ENCODE measurements around the gene F12. TPM values are rescaled to one million over a fixed set of nuclear protein-coding genes. Genes with fewer than 3 reads are reported as not detected.

Gene F12
- total RNA-seq, 1 donor from 2014 or later: not detected

DNA sequence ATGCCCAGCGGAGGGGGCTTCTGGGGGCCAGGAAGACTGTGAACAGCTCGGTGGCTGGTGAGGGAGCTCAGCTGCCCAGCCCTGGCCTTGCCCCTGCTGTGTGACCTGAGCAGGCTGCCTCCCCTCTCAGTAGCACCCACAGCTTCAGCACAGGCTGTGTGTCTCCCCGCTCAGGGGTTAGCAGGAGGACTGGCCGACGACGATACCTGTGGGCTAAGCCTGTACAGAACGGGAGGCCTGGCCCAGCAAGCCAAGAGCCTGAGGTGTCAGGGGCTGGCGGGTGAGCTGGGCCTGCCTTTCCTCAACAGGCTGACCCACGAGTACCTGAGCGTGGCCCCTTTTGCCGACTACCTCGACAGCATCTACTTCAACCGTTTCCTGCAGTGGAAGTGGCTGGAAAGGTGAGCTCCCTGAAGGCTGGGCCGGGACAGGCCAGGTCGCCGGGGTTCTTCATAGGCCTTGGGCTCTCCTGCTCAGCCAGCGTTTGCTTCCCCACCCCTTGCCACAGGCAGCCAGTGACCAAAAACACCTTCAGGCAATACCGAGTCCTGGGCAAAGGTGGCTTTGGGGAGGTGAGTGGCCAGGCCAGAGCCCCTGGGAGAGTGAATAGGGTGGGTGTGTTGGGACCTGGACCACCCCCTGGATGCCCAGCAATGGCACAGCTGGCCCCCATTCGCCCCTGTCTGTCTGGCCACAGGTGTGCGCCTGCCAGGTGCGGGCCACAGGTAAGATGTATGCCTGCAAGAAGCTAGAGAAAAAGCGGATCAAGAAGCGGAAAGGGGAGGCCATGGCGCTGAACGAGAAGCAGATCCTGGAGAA lies 23.7 kb upstream of the F12 start:
- no peaks in the 10 kb centered on the region for H3K27me3 ChIP-seq
- no peaks in the 10 kb centered on the region for H3K9me3 ChIP-seq (ENCODE audit: low read depth)
- Mint-ChIP-seq H3K9me3 (no peaks in the 10 kb centered on the region), H3K4me1 (peaks cover 16% of the 10 kb centered on the region), H3K27ac (no peak overlapping the region), H3K4me3 (no peak overlapping the region), H3K27me3 (ENCODE audit: insufficient read depth, low read depth) (peaks cover 3% of the 10 kb centered on the region), H3K36me3 (peaks cover 13% of the 10 kb centered on the region)
- no peak overlapping the region for H3K27ac ChIP-seq
- H2AFZ ChIP-seq (replicated peaks): no peak overlapping the region
- peaks cover 2% of the 10 kb centered on the region for H3F3A ChIP-seq (ENCODE audit: low read depth)
- no peak for DNase-seq (ENCODE audit: low spot score)
- no peaks in the 10 kb centered on the region for H3K36me3 ChIP-seq
- TF ChIP-seq EZH2 (IDR thresholded peaks at IDR 0.05): no peak
- TF ChIP-seq EZH2phosphoT487 (IDR thresholded peaks at IDR 0.05): no peak
- TF ChIP-seq, protein P1, sequence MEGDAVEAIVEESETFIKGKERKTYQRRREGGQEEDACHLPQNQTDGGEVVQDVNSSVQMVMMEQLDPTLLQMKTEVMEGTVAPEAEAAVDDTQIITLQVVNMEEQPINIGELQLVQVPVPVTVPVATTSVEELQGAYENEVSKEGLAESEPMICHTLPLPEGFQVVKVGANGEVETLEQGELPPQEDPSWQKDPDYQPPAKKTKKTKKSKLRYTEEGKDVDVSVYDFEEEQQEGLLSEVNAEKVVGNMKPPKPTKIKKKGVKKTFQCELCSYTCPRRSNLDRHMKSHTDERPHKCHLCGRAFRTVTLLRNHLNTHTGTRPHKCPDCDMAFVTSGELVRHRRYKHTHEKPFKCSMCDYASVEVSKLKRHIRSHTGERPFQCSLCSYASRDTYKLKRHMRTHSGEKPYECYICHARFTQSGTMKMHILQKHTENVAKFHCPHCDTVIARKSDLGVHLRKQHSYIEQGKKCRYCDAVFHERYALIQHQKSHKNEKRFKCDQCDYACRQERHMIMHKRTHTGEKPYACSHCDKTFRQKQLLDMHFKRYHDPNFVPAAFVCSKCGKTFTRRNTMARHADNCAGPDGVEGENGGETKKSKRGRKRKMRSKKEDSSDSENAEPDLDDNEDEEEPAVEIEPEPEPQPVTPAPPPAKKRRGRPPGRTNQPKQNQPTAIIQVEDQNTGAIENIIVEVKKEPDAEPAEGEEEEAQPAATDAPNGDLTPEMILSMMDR (IDR thresholded peaks at IDR 0.05): no peak
- no peak overlapping the region for H3K4me2 ChIP-seq
- peaks cover 20% of the 10 kb centered on the region for H4K20me1 ChIP-seq (ENCODE audit: low read depth)
- no peaks in the 10 kb centered on the region for H3K4me1 ChIP-seq
- no peak overlapping the region for H3K4me3 ChIP-seq
- peaks cover 18% of the 10 kb centered on the region for H3K79me2 ChIP-seq (ENCODE audit: low read depth)
- no peak overlapping the region for H3K9ac ChIP-seq

DNA sequence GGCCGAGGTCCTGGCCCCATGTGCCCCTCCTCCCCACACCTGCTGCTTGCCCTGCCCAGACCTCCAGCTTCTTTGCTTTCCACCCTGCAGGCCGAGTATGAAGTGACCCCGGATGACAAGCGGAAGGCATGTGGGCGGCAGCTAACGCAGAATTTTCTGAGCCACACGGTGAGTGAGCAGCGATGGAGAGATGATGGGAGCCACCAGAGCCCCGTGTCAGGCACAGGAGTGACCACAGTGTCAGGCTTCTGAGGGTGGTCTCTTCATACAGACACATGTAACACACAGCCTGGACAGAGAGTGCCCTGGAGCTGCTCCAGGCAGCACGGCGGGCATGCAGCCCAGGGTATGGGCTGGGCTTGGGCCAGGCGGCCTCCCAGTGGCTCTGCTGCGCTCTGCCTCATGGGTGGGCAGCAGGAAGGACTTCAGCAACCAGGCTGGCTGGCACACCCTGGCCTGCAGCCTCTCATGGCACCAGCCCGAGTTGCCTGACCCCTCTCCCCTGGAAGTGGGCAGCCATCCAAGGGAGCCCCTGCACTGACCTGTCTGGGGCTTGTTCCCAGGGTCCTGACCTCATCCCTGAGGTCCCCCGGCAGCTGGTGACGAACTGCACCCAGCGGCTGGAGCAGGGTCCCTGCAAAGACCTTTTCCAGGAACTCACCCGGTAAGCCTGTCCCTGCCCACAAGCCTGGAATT lies 22.9 kb upstream of the F12 start:
- Histone ChIP-seq H2AFZ (replicated peaks) (no peak overlapping the region), H3K4me1 (peaks cover 7% of the 10 kb centered on the region), H3F3A (ENCODE audit: low read depth) (no peaks in the 10 kb centered on the region), H3K27ac (no peak overlapping the region), H3K79me2 (ENCODE audit: low read depth) (peaks cover 26% of the 10 kb centered on the region), H3K4me3 (no peak overlapping the region), H3K36me3 (no peaks in the 10 kb centered on the region), H3K27me3 (no peaks in the 10 kb centered on the region), H3K4me2 (no peak overlapping the region), H4K20me1 (ENCODE audit: low read depth) (peaks cover 28% of the 10 kb centered on the region), H3K9ac (no peak overlapping the region), H3K9me3 (ENCODE audit: low read depth) (no peaks in the 10 kb centered on the region)
- H3K4me1 Mint-ChIP-seq: peaks cover 21% of the 10 kb centered on the region
- TF ChIP-seq EZH2 (IDR thresholded peaks at IDR 0.05) (no peak), EZH2phosphoT487 (IDR thresholded peaks at IDR 0.05) (no peak)
- TF ChIP-seq, protein P1 (IDR thresholded peaks at IDR 0.05): no peak
- peaks cover 3% of the 10 kb centered on the region for H3K27me3 Mint-ChIP-seq (ENCODE audit: insufficient read depth, low read depth)
- peaks cover 9% of the 10 kb centered on the region for H3K36me3 Mint-ChIP-seq
- no peaks in the 10 kb centered on the region for H3K9me3 Mint-ChIP-seq
- no peak overlapping the region for H3K4me3 Mint-ChIP-seq
- H3K27ac Mint-ChIP-seq: no peak overlapping the region
- no peak for DNase-seq (ENCODE audit: low spot score)

DNA sequence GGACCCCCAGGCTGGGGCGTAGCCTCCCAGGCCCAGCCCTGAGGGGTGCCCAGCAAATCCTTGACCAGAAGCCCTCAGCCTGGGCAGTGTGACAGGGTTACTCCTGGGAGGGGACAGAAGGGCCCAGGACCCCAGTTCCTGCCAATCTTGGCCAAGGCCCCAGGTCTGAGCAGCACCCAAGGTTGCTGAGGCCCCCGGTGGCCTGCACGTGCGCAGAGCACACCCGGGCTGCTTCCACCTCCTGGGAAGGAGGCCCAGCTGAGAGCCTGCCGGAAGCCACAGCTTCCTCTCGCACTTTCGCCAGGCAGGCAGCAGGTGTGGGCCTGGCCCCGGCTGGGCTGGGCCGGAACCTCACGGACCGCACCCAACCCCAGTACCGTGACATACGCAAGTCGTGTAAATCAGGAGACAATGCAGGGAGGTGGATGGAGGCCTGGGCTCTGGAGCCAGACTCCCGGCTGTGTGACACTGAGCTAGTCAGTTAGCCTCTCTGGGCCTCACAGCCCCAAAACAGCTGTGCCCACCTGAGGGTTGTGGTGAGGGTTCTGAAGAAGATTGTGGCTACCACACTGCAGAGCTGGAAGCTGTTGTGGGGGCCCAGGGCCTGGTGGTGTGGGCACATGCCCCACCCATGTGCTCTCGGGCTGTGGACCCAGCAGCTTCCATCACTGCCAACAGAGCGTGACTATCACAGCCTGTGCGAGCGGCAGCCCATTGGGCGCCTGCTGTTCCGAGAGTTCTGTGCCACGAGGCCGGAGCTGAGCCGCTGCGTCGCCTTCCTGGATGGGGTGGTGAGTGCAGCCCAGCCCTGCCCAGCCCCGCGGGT lies 22.2 kb upstream of the F12 start:
- peaks cover 33% of the 10 kb centered on the region for H4K20me1 ChIP-seq (ENCODE audit: low read depth)
- H3K9ac ChIP-seq: no peak overlapping the region
- H3K9me3 ChIP-seq (ENCODE audit: low read depth): no peaks in the 10 kb centered on the region
- peaks cover 4% of the 10 kb centered on the region for H3K36me3 Mint-ChIP-seq
- H3F3A ChIP-seq (ENCODE audit: low read depth): no peaks in the 10 kb centered on the region
- no peak overlapping the region for H3K4me3 ChIP-seq
- H3K27ac Mint-ChIP-seq: no peak overlapping the region
- H3K4me1 Mint-ChIP-seq: peaks cover 23% of the 10 kb centered on the region
- peak overlapping the region; percentile 48 for H3K4me3 Mint-ChIP-seq
- no peaks in the 10 kb centered on the region for H3K27me3 ChIP-seq
- H3K79me2 ChIP-seq (ENCODE audit: low read depth): peaks cover 32% of the 10 kb centered on the region
- no peak for DNase-seq (ENCODE audit: low spot score)
- H3K27me3 Mint-ChIP-seq (ENCODE audit: insufficient read depth, low read depth): peaks cover 2% of the 10 kb centered on the region
- H3K9me3 Mint-ChIP-seq: no peaks in the 10 kb centered on the region
- H3K4me1 ChIP-seq: peaks cover 9% of the 10 kb centered on the region
- H2AFZ ChIP-seq (replicated peaks): no peak overlapping the region
- no peaks in the 10 kb centered on the region for H3K36me3 ChIP-seq
- H3K4me2 ChIP-seq: no peak overlapping the region
- TF ChIP-seq EZH2 (IDR thresholded peaks at IDR 0.05): no peak
- TF ChIP-seq EZH2phosphoT487 (IDR thresholded peaks at IDR 0.05): no peak
- TF ChIP-seq, protein P1 (IDR thresholded peaks at IDR 0.05): no peak
- no peak overlapping the region for H3K27ac ChIP-seq

All from neural progenitor cell (in vitro differentiated cells).